Activated naive CD4-positive, alpha-beta T cell treated with anti-CD3 and anti-CD28 coated beads, Interleukin-2, amount 50 U/mL, for 72 hours (primary cell): ENCODE data around the gene ADAMTS19. TPM values are rescaled to one million over a fixed set of nuclear protein-coding genes. Genes with fewer than 3 reads are reported as not detected.

ENCODE experiments used
- ATAC-seq, 2 donors: fragments of 150-1000 bp; cut with Tn5 transposase; 2 replicates each; pipeline ENCODE4 v1.10.0; 2021; ENCODE audit warnings: mild to moderate bottlenecking in 2 of 2, moderate library complexity in 2 of 2
- DNase-seq, 2 donors: peaks; one replicate each; pipeline ENCODE4 v3.0.0; 2021 to 2022; ENCODE audit warnings: low spot score in 2 of 2
- H3K27ac Mint-ChIP-seq, 2 donors: one replicate each; pipeline ENCODE4 v1.8.0; 2022; ENCODE audit warnings: mild to moderate bottlenecking in 2 of 2, mixed read lengths in 2 of 2
- H3K36me3 Mint-ChIP-seq, 2 donors: one replicate each; pipeline ENCODE4 v1.8.0; 2022; ENCODE audit warnings: mixed read lengths in 2 of 2
- H3K9me3 Mint-ChIP-seq, 2 donors: one replicate each; pipeline ENCODE4 v1.8.0; 2022; ENCODE audit warnings: mixed read lengths in 2 of 2
- total RNA-seq, 2 donors: library from RNA; stranded (reverse); gene quantifications; one replicate each; pipeline ENCODE4 v1.2.3, GENCODE V29; 2022

Gene ADAMTS19
- total RNA-seq, 2 donors from 2014 or later: not detected

DNA sequence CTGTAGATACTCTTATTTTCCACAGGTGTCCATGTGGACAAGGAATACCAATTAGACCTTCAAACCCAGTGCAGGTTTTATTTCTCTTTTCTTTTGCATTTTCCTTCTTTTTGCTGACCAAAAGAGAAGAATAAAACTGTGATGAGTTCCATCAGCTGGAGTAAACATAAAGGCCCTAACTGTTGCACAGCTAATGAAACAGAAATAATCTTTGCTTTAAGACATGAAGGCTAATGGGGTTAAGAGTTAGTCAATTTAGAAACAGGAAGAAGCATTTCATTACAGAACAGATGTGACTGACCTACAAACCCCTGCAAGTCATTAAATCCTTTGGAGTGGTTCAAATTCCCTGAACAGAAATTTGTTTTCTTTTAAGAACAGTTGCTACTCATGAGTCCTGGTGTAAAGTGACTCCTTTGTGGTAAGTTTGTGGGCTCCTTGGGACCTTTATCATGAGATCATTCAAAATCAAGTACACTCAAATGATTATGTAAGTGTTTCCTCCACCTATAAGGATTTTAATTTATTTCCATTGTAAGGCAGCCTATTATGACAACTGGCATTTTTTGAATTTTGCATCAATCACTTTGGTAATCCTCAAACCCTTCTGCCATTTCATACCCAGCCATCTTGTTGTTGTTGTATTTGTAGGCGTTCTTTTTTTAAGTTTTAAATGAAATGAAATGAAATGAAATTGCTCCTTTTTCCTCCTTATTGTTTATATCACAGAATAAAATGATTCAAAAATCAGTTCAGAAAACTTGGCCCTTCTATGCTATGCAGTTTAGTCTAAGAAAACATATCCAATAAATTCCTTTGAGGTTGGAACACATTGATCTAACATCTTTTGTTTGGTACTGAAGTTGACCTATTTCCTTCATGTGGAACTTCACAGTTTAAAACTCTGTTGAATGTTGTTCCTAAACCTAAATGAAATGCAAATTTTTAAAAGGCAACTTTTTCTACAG, 289.1 kb downstream of the ADAMTS19 start:
- Mint-ChIP-seq H3K36me3 (peaks cover 0 to 8% of the 10 kb centered on the region in 2 donors), H3K27ac (no peak overlapping the region), H3K9me3 (no peaks in the 10 kb centered on the region)
- DNase-seq (no peak), ATAC-seq (peak in 1 of 2 donors; percentile 56)

DNA sequence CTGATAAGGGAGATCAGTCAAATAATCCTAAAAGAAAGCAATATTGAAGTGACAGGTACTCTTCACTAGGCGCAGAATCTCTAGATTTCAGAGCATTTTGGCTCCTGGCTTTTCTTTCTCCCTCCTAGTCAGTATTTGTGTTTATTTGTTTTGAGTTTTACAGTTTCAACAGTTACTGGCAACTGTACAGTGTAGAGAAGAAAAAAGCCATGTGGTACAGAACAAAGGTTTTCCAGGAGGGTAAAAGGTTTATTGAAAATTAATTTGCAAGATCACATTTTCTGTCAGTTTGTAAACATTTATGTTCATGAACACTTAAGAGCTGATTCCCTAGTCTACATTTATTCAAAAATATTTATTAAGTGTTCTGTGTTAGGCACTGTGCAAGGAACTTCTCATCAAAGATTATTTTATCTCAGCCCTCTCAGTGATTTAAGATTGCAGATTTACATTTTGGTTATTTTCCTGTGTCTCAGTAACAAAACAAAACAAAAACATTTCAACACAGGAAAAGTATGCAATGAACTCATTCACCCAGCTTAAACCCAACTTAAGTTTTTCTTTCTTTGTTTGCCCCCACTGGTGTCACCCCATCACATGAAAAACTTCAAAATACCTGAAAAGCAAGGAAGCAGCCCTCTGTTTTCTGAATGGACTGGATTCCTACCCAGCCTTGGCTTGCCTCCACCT, 300.7 kb downstream of the ADAMTS19 start:
- no peak overlapping the region for H3K27ac Mint-ChIP-seq
- DNase-seq (no peak), ATAC-seq (no peak)
- H3K36me3 Mint-ChIP-seq: no peaks in the 10 kb centered on the region
- H3K9me3 Mint-ChIP-seq: no peaks in the 10 kb centered on the region

DNA sequence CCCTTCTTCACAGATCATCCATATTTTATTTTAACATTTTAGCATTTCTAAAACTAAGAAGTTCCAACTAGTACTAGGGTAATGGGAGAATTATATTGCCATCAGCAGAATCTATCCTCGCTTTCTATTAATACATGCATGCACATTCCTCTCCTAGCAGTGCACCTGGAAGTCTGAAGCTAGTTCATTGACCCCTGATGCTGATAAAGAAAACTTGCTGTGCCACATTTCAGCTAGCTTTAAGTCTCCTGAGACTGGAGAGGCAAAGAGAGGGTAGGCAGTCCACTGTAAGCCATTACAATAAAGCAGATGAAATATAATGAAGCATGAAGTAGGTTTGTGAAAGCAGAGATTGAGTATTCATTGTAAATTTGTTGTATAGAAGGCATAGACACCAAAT, 303.6 kb downstream of the ADAMTS19 start:
- ATAC-seq: no peak
- Mint-ChIP-seq H3K36me3 (no peaks in the 10 kb centered on the region), H3K9me3 (no peaks in the 10 kb centered on the region), H3K27ac (no peak overlapping the region)
- DNase-seq: no peak

DNA sequence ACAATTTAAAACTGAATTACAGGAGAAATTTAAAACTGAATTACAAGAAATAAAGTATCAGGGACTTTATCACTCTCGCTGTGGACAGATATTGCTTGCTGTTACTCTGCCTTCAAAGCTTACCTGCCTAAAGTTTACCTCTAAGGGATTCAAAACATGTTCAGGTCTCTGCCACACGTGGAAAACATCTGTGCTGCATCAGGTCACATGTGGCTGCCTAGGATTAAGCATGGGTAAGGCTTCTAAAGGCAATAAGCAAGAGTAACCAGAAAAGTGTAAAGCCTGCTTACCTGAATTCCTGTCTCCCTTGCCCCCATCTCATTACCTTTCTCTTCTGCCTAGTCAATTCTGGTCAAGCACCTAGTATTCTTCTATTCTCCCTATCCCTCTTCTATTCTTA, 306.7 kb downstream of the ADAMTS19 start:
- ATAC-seq (no peak), DNase-seq (no peak)
- H3K36me3 Mint-ChIP-seq: no peaks in the 10 kb centered on the region
- H3K27ac Mint-ChIP-seq: no peak overlapping the region
- no peaks in the 10 kb centered on the region for H3K9me3 Mint-ChIP-seq

DNA sequence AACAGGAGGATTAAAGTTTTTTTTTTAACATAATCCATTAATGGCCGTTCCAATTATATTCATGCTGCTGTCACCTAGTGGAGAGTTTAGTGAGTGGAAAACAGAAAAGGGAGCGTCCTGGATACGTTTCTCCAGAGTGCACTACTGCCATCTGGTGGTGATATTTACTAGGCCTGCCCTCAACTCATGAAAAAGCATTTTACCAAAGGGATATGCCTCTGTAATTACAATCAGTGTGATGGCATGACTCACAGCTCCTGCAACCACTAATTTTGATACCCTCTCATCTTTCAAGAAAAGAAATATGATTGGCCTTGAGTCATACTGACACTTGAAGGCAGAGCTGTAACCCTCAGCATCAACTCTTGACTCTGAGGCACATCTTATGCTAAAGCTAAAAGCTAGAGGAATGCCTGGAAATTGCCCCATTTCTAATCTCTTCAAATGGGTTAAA, 307.9 kb downstream of the ADAMTS19 start:
- Mint-ChIP-seq H3K9me3 (no peaks in the 10 kb centered on the region), H3K36me3 (no peaks in the 10 kb centered on the region), H3K27ac (peak overlapping the region in 1 of 2 donors; percentile 65)
- ATAC-seq (peak; percentile 88 to 99), DNase-seq (peak in 1 of 2 donors; percentile 74)

DNA sequence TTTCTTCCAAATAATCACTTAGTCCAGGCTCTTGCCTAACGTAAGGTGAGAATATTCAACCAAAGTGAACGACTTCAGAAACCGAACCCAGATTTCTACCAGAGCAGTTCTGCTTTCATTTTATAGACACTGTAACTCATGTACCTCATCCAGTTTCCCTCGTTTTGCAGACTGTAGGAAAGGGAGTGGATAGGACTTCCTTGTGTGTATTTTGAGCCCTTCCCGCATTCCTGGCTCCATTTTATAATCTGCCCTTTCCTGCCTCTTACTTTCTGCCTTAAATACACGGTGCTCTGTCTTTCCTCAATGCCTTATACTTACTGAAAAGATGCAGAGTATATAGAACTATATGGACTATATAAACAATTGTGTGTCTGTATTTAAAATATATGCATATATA, 308.6 kb downstream of the ADAMTS19 start:
- ATAC-seq: no peak
- no peaks in the 10 kb centered on the region for H3K36me3 Mint-ChIP-seq

DNA sequence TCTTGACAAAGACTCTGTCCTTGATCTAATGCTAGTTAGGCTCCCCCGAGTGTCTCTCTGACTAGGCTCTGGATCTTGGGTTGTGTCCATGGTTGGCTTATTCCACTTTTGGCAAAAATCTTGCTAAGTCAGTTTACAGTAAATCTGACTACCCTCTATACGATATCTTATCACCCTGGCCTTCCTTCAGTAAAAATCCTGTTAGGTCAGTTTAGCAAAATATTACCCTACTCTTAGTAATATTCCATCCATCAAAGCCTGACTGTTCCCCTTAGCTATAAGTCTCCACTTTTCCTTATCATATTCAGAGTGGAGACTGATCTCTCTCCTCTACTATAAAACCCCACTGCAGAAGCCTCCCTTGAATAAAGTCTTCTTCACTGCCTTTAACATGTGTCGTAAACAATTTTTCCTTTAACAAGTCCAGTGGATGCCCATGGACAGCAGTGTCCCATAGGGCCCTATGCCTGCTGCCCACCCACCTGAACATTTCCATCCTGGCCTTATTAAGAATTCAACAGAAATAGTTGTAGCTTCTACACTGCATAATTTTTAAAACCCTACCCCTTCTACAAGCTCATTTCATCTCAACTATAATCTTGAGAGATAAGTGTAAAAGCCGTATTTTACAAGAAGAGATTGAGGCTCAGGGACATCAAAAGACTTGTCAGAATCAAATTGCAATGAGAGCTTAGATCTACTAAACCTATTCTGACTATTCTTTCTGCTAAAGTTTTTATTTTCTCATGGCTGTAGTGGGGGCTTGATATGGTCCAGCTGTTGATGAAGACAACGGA, 310.1 kb downstream of the ADAMTS19 start:
- ATAC-seq: no peak
- H3K9me3 Mint-ChIP-seq: no peaks in the 10 kb centered on the region
- no peaks in the 10 kb centered on the region for H3K36me3 Mint-ChIP-seq
- DNase-seq: no peak
- no peak overlapping the region for H3K27ac Mint-ChIP-seq

More for the DNA sequence above, 308.6 kb downstream of the ADAMTS19 start:
- no peak for DNase-seq
- Mint-ChIP-seq H3K9me3 (no peaks in the 10 kb centered on the region), H3K27ac (no peak overlapping the region)

DNA sequence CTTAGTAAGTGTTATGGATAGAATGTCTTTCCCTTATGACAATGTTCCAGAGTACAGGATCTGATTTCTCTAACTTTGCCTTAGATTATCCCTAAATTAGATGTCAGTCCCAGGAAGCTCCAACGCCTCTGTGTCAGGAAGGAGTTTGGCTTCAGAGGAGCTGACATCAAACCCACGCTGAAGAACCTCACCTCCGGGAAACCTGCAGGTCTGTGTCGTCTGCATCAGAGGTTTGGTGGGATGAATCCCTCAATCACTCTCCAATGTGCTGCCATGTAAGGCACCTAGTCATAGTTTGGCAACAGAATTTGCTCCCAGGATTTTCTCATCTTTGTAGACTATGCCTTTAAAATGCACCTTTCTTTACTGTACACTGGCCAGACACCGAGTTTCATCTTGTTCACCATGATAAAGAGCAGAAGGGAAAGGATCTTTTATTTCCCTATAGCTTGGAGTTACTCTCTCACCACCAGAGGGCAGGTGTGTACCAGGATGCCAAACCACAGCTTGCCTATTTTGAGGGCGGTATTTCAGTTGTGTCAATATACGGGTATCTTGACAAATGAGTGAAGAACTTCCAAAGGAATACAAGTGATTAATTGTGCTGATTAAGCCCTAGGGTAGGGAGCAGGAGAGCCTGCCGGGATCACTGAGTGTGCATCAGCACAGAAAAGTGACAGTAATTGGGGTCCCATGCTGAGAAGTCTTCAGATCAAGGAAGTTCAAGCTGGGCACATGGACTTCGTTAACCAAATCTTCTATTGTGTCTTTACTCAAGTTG, 311.1 kb downstream of the ADAMTS19 start:
- DNase-seq: peak in 1 of 2 donors; percentile 61
- ATAC-seq: peak in 1 of 2 donors; percentile 37
- Mint-ChIP-seq H3K27ac (no peak overlapping the region), H3K9me3 (no peaks in the 10 kb centered on the region), H3K36me3 (no peaks in the 10 kb centered on the region)

DNA sequence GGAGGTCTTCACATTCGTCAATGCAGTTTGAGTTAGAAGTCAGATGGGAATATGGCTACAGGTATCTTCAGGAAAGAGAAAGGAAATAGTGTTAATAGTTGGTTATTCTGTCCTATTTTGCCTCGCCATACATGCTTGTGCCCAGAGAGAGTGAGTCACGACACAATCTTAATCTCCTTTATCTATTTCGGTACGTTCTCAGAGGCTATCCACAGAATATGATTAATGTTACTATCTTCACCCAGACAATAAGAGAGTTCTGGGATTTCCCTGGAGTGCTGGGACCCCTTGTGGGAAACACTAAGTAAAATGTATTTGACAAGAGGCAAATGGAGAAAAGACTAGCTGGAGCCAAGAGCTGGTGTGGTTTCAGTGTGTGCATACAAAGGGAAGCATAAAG, 313.3 kb downstream of the ADAMTS19 start:
- ATAC-seq: no peak
- DNase-seq: no peak
- H3K9me3 Mint-ChIP-seq: no peaks in the 10 kb centered on the region

DNA sequence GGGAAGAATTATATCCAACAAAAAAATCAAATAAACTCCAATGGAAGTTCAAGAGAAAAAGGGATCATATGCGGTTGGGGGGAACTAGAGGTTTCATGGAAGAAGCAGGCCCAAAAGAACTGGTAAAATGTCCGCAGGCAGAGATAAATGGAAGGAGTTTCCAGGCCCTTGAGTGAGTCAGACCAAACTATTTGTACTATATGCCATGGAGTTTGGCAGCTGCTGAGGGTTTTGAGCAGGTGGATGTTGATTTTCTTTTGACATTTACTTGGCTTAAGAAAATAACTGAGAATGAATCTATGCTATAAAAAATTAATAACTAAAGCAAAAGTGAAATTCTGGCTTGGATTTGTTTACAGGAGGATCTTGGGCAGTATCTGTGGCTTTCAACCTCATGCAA, 321.5 kb downstream of the ADAMTS19 start:
- Mint-ChIP-seq H3K9me3 (no peaks in the 10 kb centered on the region), H3K27ac (no peak overlapping the region), H3K36me3 (no peaks in the 10 kb centered on the region)
- ATAC-seq (no peak), DNase-seq (no peak)

More for the DNA sequence above, 313.3 kb downstream of the ADAMTS19 start:
- H3K36me3 Mint-ChIP-seq: no peaks in the 10 kb centered on the region
- no peak overlapping the region for H3K27ac Mint-ChIP-seq
